AG04449 (cell line): ENCODE measurements around the gene PPP1R26.
"Not testable (repeated sequence)": the region's sequence is repeated elsewhere in the genome, so short reads cannot be mapped to it uniquely, and the experiment has no call there.

ENCODE experiments used
- CTCF ChIA-PET: fragments of 350-600 bp; formaldehyde crosslinking; extraction: SDS; loops from one replicate; lab custom pipeline; 2021; ENCODE audit warnings: antibody characterized with exemption; lab: Yijun Ruan, JAX
- POLR2A ChIA-PET: fragments of 400-600, 350-600 bp; formaldehyde crosslinking; extraction: SDS; loops from one replicate; lab custom pipeline; 2020; ENCODE audit warnings: antibody characterized with exemption, inconsistent platforms; lab: Yijun Ruan, JAX
- DNase-seq: peaks from one replicate; pipeline ENCODE4 v3.0.0-alpha.2; 2010; ENCODE audit warnings: low read depth, low spot score
- H3K4me3 ChIP-seq: 2 replicates; pipeline ENCODE4 v1.5.1; 2011; ENCODE audit warnings: low read depth, mild to moderate bottlenecking, control low read depth, low read length
- TF ChIP-seq, protein P1 (sequence below): IDR thresholded peaks from one replicate; pipeline ENCODE4 v1.5.1; 2011; ENCODE audit warnings: mild to moderate bottlenecking, moderate library complexity, low read length, control low read depth, inconsistent platforms; ENCODE audit not compliant: insufficient read depth; ENCODE audit errors: missing control alignments

The PPP1R26 gene

GRCh38 chr9:135513351-135513846 is 33.8 kb downstream of the PPP1R26 start:
- CTCF ChIA-PET, result interaction anchor here (1.0 to 1.6 kb wide), 3 partner anchors 9 to 13 kb away, joined by 4 to 8 read pairs (median 4); partner anchors contain the start of gene MRPS2
- H3K4me3 ChIP-seq, result no peak overlapping the region
- TF ChIP-seq, protein P1, sequence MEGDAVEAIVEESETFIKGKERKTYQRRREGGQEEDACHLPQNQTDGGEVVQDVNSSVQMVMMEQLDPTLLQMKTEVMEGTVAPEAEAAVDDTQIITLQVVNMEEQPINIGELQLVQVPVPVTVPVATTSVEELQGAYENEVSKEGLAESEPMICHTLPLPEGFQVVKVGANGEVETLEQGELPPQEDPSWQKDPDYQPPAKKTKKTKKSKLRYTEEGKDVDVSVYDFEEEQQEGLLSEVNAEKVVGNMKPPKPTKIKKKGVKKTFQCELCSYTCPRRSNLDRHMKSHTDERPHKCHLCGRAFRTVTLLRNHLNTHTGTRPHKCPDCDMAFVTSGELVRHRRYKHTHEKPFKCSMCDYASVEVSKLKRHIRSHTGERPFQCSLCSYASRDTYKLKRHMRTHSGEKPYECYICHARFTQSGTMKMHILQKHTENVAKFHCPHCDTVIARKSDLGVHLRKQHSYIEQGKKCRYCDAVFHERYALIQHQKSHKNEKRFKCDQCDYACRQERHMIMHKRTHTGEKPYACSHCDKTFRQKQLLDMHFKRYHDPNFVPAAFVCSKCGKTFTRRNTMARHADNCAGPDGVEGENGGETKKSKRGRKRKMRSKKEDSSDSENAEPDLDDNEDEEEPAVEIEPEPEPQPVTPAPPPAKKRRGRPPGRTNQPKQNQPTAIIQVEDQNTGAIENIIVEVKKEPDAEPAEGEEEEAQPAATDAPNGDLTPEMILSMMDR, result no peak
- no peak for DNase-seq
- POLR2A ChIA-PET, result no interaction called here

- H3K4me3 ChIP-seq, DNase-seq, POLR2A ChIA-PET: not testable (repeated sequence)
- CTCF ChIA-PET, result interaction anchor here (0.9 to 1.5 kb wide), 2 partner anchors 9 to 609 kb away, joined by 3 to 5 read pairs; no protein-coding TSS in a partner anchor
Observed at GRCh38 chr9:135513906-135514305, 34.3 kb downstream of the PPP1R26 start.

DNA sequence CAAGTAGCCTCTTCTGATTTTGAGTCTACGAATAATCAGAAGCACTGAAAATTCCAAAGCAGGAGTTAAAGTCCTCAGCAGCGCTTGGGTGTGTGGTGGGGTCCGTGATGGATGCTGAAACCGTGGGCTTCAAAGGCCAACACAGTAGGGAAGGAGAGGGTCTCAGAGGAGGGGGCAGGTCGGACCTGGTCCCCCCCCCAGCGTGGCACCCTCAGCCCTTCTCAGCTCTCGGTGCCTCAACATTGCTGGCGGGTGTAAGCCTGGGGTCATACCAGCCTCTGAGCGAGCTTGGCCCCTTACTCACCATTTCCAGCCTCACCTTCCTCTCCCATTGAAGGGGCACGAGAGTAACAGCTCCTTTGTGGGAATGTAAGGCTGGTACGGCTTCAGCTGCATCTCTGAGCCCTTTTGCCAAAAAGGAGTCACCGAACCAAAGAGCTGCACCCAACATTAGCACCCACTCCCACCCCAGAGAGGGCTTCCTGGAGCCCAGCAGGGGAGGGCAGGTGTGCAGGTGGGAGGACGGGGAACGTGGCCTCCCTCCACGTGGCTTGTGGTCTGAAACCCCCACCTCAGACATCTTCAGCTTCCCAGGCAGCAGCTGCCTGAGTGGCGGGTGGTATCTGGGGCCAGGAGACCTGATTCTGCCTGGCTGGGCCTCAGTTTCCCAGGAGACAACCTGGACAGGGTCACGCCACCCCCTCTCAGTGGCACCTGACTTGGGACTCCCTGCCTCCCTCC is 34.9 kb downstream of the PPP1R26 start:
- POLR2A ChIA-PET, result no interaction called here
- no peak overlapping the region for H3K4me3 ChIP-seq
- CTCF ChIA-PET, result interaction anchor here (0.9 to 1.5 kb wide), 3 partner anchors 8 to 608 kb away, joined by 3 to 5 read pairs (median 4); no protein-coding TSS in a partner anchor
- TF ChIP-seq, protein P1, result no peak
- DNase-seq, result no peak

DNA sequence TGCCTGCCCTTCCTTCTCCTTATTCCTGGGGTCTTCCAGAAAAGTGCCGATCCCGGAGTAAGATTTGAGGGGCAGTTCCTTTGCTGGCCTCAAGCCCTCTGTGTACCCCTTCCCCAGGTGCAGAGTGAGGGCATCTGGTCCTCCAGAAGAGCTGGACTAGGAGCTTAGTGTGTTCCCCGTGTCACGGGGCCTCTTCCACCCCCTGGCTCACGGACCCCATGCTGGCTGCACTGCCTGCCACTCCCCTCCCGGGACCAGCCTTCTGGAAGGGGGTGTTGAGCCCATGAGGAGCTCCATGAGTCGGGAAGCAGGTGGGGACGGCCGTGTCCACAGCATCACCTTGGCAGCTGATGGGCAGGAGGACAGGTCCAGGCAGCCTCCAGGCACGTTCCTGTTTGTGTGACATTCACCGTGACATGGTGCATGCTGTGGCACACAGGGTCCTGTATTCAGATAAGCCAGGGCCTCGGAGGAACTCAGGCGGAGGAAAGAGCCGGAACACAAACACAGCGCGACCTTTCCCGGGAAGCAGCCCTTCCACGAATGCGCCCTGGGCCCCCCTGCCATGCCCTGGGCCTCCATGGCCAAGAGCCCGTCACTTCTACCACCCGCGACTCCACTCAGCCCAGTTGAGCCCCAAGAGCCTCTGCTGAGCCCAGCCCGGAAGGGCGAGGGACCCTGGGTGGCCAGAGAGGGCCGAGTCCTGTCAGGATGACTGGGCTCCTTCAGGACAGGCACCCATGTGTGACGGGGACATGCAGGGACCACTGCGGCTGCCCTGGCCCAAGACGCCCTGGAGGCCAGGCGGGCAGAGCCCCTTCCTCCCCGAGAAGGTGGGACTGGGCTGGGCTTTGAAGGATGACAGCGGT is 35.7 kb downstream of the PPP1R26 start:
- DNase-seq, result no peak
- H3K4me3 ChIP-seq, result no peak overlapping the region
- TF ChIP-seq, protein P1, result no peak
- POLR2A ChIA-PET, result no interaction called here
- CTCF ChIA-PET, result interaction anchor here (1.0 to 1.5 kb wide), 2 partner anchors 9 to 11 kb away, joined by 4 to 5 read pairs; no protein-coding TSS in a partner anchor

DNA sequence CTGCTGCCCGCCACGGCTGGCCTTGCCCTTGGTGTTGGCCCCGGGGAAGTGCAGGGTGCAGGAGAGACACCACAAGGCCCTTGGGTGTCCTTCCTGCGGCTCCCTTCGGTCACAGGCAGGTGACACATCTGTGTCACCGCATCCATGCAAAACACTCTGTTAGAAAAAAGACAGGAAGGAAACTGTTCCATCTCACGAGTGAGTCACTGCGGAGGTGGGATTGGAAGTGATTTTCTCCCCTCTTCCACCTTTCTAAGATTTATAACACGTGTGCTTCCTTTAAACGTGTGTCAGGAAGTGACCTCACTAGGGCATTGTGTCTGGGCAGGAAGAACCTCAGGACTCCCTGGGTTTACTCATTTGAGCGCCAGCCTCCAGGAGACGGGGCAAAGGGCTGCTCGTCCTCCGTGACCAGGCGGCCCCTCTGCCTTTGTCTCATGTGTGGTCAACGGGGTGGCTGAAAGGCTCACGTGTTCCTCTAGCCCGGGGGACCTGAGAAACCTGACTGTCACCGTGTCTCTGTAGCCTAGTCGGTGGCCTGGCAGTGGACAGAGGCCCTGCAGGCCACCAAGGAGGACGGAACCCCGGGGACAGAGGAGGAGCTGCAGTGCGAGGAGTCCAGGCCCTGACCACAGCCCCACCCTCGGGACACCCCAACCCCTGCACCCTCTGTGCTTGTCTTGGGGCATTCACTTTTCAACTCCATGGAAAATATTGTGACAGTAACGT is 36.7 kb downstream of the PPP1R26 start:
- POLR2A ChIA-PET, result no interaction called here
- H3K4me3 ChIP-seq, result no peak overlapping the region
- CTCF ChIA-PET, result interaction anchor here (2.5 kb wide), 1 partner anchor 12 kb away, joined by 11 read pairs; no protein-coding TSS in a partner anchor
- TF ChIP-seq, protein P1, result no peak
- DNase-seq, result no peak

- ChIA-PET CTCF (interaction anchor here (2.5 kb wide), 1 partner anchor 13 kb away, joined by 11 read pairs; no protein-coding TSS in a partner anchor), POLR2A (no interaction called here)
- no peak overlapping the region for H3K4me3 ChIP-seq
- DNase-seq, result no peak
- TF ChIP-seq, protein P1, result no peak
Observed at GRCh38 chr9:135517407-135517822, 37.8 kb downstream of the PPP1R26 start.
